Measurements from ENCODE around the gene FAM111B.

- TF ChIP-seq CTCF (IDR thresholded peaks at IDR 0.05) (no peak), POLR2A (IDR thresholded peaks at IDR 0.05) (no peak)
These were observed 66.3 kb downstream of the FAM111B start for GRCh38 chr11:59173080-59173963.

All from lower leg skin (tissue), 3 donors.